HG02840 (cell line): ENCODE measurements around the gene CALCB.
"Not testable (repeated sequence)": the region's sequence is repeated elsewhere in the genome, so short reads cannot be mapped to it uniquely, and the experiment has no call there.

ENCODE experiments used
- ATAC-seq: cut with Tn5 transposase; IDR thresholded peaks from one replicate; pipeline ENCODE4 v1.9.1; 2021; ENCODE audit warnings: mild to moderate bottlenecking, moderate library complexity, moderate number of reproducible peaks; ENCODE audit not compliant: unreplicated experiment, low FRiP score

The CALCB gene

GRCh38 chr11:15073361-15074205 lies at the start of gene CALCB:
Gene CALCB (plus strand): TSS chr11:15073593. CDS start chr11:15074719, 1,126 bp downstream.
- ATAC-seq, result no peak

- ATAC-seq, result no peak
These were observed 46.4 kb upstream of the CALCB start for GRCh38 chr11:15027011-15027410.

- ATAC-seq, result no peak
These were observed 45.4 kb upstream of the CALCB start for GRCh38 chr11:15027956-15028355.

- ATAC-seq, result no peak
These were observed 45.0 kb upstream of the CALCB start for GRCh38 chr11:15028379-15028778.

GRCh38 chr11:15031945-15032344 lies 41.4 kb upstream of the CALCB start:
- ATAC-seq, result not testable (repeated sequence)

GRCh38 chr11:15034687-15035267 lies 38.6 kb upstream of the CALCB start:
- no peak for ATAC-seq

- no peak for ATAC-seq
These were observed 38.1 kb upstream of the CALCB start for GRCh38 chr11:15035283-15035682.

GRCh38 chr11:15038963-15039362 lies 34.4 kb upstream of the CALCB start:
- no peak for ATAC-seq

GRCh38 chr11:15045209-15045608 lies 28.2 kb upstream of the CALCB start:
- ATAC-seq, result no peak

GRCh38 chr11:15045891-15046290 lies 27.5 kb upstream of the CALCB start:
- no peak for ATAC-seq

- ATAC-seq, result not testable (repeated sequence)
These were observed 26.7 kb upstream of the CALCB start for GRCh38 chr11:15046673-15047072.

GRCh38 chr11:15048616-15049015 lies 24.8 kb upstream of the CALCB start:
- ATAC-seq, result no peak

- no peak for ATAC-seq
These were observed 20.2 kb upstream of the CALCB start for GRCh38 chr11:15053191-15053685.

GRCh38 chr11:15055620-15056356 lies 17.6 kb upstream of the CALCB start:
- no peak for ATAC-seq

GRCh38 chr11:15057329-15057728 lies 16.1 kb upstream of the CALCB start:
- no peak for ATAC-seq

- no peak for ATAC-seq
These were observed 14.1 kb upstream of the CALCB start for GRCh38 chr11:15059132-15059915.

- no peak for ATAC-seq
These were observed 10.8 kb upstream of the CALCB start for GRCh38 chr11:15062599-15062998.

- ATAC-seq, result not testable (repeated sequence)
These were observed 3.6 kb upstream of the CALCB start for GRCh38 chr11:15069751-15070150.

- ATAC-seq, result no peak
These were observed 1.7 kb upstream of the CALCB start for GRCh38 chr11:15071556-15072255.
